Measurements from ENCODE around the gene ATP1A4.

- TF ChIP-seq CTCF (IDR thresholded peaks at IDR 0.05 in 4 of 5, conservative IDR thresholded peaks at IDR 0.05 in 1 of 5) (no peak), POLR2A (IDR thresholded peaks at IDR 0.05) (no peak)
Measured at GRCh38 chr1:160224606-160225005, 73.2 kb downstream of the ATP1A4 start.

Measured in gastrocnemius medialis (tissue), 4 donors.